NCI-H2196 treated with DMSO at 0.1 percent for 48 hours (cell line): ENCODE data around the gene VEGFD.

Experiments
- DNase-seq: peaks from one replicate; lab custom pipeline; 2025; ENCODE audit not compliant: unreplicated experiment; lab: John Stamatoyannopoulos, UW

VEGFD gene, protein sequence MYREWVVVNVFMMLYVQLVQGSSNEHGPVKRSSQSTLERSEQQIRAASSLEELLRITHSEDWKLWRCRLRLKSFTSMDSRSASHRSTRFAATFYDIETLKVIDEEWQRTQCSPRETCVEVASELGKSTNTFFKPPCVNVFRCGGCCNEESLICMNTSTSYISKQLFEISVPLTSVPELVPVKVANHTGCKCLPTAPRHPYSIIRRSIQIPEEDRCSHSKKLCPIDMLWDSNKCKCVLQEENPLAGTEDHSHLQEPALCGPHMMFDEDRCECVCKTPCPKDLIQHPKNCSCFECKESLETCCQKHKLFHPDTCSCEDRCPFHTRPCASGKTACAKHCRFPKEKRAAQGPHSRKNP

DNA sequence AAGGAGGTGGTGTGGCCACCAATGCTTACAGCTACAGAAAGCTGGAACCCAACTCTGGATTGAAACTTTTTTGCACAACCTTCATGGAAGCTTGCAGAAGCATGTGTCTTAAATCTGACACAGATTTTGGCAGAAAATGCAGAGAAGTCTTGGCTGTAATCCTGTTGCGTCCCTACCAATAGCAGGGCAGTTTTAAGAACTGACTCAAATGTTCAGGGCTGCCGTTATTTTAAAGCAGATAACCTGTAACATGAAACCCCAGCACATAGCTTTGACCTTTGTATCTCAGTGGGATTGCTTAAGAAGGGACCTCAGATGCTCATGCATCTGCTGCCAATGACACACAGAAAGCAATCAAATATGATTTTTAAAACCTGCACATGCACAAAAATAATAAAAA is at the start of gene VEGFD:
TSS of gene VEGFD (minus strand) at position 110 of the 400 bp plus-strand sequence. CDS start 467 bp downstream, outside the sequence.
- no peak for DNase-seq

DNA sequence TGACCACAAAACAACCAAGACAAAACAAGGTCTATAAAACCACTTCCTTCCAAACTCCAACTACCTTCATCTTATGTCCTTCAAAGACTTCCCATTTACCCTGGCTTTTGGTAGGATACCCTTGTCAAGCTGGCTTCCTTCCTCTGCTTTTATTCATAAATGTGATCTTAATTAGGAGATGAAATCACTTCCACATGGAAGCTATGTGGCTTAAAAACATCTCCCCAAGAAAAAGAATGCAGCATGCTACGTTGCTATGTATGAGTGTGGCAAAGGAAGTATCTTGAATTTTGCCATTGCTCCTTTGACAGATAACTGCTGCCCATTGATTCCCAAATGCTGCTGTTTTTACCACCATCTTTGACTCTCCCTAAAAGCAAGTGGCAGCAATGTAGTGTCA is 46.4 kb upstream of the VEGFD start:
- no peak for DNase-seq

DNA sequence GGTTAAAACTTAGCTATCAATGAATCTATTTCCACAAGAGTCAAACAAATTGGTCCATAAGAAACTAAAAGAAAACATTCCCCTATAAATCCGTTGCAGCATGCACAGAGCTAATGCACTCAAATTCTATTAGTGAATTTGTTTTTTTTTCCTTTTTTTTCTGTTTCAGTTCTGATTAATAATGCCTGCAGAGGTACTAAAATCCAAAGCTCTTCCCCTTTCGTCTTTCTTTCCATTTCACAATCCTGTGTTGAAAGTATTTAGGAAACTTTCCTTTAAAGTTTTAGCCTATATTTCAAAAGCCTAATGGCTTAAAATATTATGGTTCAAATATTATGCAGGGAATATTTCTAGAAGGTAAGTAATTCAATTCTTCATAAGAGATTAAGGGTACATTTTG is 45.9 kb upstream of the VEGFD start:
- DNase-seq, result no peak

DNA sequence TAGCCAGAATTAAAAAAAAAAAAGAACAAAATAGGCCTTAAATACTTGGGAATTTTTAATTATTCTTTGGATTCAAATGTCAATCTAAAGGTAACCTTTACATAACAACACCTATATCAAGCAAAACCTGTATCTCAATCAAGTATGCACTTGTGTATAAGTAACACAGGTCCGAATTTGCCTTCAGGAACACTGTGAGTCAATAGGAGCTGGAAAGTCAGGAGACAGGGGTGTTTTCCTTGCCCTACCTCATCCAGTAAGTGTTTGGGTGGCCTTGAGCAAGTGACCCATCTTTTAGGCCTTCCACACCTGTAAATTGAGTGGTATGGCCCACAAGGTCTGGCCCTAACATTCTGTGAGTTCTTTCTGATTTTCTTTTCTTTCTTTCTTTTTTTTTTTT is 40.8 kb upstream of the VEGFD start:
- no peak for DNase-seq

DNA sequence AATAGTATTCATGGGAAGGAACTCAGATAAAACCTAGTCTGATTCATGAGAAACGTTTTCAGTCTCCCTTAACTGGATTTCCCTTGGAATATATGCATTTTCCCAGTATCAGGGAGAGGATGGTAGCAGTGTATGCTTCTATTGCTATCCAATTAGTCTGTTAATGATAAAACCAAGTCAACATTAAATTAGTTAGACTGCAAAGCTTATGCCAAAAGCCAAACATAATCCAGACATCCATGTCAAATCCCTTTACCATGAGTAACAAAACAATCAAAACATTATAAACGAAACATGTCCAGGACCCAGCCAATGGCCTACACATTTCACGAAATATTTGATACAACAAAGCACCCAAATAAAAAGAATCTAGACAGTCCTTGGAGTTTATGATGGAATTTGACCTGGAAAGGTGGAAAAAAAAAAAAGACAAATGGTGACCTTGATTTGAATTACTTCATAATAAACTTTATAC is 34.5 kb upstream of the VEGFD start:
- no peak for DNase-seq

DNA sequence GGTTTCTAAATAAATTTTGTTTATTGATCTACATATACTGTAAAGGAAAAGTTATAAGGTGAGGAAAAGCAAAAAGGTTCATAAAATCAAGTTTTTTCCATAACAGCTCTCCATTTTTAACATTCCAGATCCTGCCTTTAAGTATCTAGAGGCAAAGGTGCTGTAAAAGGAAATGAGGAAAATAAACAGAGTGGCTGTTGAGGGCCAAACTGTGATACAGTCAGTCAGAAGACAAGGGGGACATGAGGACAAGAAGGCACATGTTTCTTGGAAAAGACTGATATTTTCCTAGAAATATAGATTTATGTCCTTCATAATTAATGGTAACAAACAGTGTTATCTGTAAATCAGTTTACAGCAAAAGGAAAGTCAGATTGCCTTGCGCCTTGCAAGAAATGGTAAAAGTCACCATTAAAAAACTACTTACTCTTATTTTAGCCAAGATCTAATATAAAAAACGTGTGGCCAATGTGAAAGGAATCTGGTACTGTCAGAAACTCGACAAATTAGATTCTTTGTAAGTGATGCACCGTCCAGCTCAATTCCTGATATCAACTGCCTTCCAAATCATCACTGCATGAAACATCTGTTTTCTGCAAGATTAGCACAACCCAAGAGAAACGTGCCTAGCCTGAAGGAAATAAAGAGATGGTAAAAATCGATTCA is 34.0 kb upstream of the VEGFD start:
- no peak for DNase-seq

DNA sequence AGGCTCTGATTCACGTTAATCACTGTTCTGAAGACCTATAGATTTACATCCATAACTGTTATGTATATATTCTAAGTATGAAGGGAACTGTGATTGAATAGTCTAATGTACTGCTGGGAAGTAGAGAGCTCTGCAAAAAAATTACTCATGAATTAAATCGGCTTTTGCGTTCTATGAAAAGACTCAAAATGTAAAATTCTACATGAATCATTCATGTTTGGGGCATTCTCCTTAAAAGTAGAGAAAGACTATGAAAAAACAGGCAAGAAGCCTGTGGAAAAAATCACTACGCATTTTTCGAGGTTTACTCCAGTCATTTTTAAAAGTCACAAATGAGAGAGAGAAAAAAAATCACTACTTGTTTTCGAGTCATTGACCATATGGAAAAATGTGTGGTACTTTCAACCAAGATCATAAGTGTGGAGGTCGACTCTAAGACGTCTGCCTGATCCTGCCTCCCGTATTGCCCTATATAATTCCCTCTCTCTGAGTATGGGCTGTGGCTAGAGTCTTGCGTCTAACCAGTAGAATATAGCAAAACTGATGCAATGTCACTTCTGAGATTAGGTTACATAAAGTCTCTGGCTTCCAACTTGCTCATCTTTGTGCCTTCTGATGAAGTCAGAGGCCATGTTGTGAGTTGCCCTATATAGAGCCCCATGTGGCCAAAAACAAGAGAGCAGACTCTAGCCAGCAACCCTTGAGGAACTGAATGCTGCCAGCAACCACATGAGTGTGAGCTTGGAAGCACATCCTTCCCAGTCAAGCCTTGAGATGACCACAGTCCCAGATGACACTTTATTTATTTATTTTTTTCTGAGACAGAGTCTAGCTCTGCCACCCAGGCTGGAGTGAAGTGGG is 32.1 kb upstream of the VEGFD start:
- no peak for DNase-seq

DNA sequence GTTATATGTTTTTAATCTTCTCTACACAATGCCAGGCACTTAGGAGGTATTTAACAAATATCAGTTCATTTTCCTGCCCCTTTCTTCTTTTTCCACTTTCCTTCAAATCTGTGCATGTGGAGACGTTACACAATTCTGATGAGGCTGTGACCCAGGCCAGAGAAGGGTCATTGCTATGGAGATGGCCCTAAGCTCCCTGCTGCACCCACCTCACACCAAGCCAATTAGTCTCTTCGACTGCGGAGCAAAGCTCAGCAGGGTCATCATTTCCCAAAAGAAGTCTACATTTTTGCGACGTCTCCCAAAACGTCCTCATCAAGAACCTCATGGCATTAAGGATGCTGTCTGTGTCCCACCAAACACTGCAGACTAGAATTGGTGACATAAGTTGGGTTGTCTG is 28.9 kb upstream of the VEGFD start:
- DNase-seq, result no peak

DNA sequence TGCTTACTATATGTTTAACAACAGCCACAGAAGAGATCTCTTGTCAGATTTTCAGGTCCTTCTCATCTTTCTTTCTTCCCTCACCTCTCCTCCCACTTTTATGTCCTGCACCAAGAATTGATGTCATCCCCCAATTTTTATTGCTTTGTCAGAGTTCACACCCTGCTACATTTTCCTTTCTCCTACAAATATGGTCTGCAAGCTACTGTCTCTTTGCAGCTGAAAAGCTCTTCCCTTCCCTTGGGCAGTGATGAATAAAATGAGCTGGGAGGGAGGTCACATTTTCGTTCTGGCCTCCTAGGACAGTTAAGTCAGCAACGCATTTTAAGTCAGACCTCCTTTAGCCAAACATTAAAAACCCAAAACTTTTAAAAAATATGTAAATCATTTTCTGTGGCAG is 26.7 kb upstream of the VEGFD start:
- DNase-seq, result no peak

DNA sequence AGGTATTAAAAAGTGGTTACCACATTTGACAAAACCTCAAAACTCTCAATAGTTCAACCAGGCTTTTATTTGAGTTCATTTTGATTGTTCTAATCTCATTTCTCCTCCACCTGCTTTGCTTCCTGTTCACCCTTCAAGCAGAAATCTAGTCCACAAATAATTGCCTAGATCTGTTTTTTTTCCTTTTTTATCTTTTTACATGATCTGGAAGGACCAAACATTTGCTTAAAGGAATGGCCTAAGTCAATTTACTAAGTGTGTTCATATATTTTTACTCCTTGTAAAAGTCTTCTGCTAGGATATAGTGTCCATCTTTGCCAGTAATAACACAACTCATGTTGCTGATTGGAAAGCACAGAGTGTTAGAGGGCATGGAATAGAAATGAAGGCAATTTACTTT is 26.2 kb upstream of the VEGFD start:
- no peak for DNase-seq

DNA sequence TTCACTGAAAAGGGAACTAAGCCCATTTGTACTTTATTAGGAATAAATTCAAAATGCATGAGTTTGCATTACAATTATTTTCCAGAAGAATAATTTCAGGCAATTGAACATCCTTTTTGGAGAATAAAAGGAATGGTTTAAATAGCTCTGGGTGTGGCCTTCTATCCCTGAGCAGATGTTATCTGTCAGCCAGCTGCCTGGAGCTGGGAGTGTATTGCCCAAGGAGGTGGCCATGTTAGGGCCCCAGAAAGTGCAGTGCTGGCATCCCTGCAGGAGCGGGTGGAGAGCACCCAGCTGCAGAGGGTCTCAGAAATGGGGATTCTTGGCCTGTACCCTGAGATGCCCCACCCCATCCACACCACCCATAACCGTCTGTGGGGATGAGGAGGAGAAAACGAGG is 21.6 kb upstream of the VEGFD start:
- no peak for DNase-seq

DNA sequence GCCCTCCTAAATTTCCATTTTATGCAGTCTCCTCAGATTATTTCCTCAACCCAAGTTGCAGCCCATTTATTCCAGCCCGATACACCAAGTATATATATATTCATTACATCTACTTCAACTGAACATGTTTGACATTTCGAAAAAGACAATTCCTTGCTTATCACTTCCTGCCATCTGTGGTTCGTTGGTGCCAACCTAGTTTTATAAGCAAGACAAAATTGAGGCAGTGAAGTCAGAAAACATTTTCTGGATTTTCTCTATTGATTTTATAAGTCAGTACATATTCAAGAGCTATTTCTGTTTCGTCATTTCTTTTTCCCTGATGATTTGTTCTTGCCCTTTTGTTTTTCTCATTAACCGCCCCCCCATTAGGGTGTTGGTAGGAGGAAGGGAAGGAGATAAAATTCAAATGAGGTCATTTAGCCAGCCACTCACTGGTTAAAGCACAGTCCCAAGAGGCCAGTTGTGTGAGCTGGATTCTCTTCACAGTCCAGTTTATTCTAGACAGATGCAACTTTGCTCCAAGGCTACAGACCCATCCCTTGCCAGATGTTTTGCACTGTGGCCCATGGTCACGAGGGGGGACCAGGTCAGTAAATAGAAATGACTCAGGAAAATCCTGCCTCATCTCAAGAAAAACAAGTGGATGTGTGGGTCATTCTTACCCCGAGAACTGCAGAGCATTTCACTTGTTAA is 20.3 kb upstream of the VEGFD start:
- DNase-seq, result no peak

DNA sequence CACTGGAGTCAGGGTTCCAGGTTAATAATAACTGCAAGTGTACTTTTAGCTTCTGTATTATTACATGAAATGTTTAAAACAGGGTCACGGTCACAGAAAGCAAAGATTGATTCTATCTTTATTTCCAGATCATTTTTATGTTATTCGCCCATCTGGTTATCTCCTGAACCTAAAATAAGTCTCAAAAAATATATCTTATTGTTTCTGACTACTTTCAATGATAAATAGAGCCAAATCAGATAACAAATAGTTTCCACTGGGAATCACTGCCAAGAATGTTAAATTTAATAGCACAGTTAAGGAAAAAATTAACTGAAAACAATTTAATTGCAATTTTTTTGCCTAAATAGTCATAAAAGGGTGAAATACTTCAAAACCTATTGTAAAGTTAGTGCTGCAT is 17.2 kb upstream of the VEGFD start:
- no peak for DNase-seq

DNA sequence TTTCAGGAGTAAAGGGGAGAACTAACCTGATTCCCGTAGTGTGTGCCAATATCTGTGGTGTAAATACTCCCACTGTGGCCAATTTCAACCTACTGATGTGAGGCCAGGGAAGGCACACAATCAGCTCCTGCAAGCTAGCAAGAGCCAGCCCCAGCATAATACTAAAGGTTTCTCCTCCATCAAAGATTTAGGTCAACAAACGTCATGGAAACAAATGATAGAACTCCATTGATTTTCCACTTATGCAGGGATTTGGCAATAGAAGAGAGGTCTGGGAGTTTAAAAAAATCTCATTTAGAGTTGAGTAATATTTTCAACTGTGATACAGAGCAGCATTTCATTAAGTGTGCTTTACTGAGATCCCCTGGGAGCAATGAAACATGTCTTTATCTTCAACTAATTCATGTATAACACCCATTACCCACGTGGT is 15.8 kb upstream of the VEGFD start:
- DNase-seq, result no peak

DNA sequence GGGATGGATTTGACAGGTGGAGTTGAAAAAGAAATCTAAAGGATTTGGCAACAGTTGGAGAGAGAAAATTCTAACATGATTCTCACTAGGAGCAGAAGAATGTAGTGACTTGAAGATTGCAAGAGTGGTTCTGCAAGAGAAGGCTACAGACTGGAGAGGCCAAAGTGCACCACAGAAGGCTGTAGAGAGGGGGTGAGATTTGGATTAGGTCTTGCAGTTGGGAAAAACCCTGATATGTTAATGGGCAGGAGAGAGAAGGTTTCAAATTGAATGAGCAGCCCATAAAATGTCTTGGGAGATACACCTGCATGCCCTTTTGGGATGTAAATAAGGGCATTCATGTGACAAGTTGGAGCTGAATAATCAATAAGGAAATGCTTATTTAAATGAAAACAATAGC is 14.7 kb upstream of the VEGFD start:
- DNase-seq, result no peak

DNA sequence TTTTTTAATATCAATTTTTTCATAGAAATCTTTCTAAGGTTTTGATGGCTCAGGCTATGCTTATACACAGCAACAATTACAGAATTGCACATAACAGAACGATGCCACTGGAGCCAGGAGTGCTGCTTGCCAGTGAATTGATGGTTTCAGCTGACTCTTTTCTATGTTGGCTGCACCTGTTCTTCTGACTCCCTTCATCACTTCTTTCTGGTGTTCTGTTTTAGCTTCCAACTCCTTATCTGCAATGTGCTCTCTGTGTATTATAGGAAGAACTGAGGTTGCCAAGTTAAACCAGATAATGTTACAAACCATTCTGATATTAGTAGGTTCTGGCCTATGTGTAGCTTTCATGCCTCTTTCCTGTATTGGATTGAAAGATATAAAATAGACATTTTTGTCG is 11.6 kb upstream of the VEGFD start:
- no peak for DNase-seq

DNA sequence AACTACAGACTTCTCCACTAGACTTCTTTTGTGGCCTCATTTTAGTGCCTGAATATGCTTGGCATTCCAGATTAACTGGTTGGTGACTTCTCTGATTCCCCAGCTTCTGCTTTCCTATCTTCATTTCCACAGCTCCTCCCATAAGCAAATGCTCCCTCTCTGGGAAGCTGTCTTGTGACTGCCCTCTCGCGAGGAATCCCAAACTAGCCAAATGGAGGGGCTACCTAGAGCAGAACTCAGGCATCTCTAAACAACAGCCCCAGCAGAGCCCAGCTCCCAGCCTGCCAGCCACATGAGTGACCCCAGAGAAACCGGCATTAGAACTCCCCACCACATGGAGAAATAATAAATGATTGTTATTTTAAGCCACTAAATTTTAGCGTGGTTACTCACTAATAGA is 7.6 kb upstream of the VEGFD start:
- no peak for DNase-seq

DNA sequence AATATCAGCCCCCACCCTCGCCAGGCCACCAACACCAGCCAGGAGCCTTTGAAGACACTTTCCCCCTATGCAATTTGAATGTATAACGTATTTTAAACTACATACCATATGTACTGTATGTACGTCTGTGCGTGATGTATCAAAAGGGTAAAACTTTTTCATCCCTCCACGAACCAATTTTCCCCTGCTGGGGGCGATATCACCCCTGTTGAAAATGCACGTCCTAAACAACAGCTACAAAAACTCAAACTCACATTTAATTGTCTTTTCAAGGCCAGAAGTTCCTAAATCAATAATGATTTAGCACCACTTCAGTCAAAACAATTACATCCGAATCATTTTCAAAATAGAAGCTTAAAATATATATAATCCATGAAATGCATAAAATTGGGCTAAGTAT is 1.4 kb downstream of the VEGFD start:
- no peak for DNase-seq

DNA sequence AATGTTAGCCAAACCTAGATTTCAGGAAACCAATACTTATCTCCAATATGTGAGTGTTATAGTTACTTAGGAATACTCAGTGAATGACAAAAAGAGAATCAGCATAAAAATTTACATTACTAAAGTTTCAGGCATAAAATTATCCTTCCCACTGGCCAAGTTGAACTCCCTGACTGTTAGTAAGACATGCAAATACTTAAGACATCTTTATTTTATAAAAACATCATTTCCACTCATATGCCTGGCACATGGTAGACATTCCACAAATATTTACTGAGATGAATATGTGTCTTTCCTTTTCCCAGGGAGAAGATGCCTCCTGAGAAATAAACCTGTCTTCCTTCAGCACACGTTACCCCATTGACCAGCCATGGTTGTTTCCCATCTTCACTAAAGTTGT is 7.3 kb downstream of the VEGFD start:
- no peak for DNase-seq

DNA sequence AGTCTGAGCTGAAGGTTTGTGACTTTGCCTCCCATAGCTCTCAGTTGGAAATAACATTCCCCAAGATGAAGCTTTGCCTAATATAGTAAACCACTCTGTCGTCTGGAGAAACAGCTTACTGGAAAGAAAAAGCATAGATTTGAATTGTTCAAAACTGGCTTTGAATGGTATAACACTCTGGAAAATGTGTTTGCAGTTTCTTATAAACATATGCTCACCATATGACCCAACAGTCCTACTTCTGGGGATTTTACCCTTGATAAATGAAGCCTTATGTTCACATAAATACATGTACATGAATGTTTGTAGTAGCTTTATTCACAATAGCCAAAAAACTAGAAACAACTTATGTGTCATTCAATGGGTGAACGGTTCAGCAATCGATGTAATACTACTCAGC is 10.2 kb downstream of the VEGFD start:
- no peak for DNase-seq
